Pulmonary artery endothelial cell (primary cell): ENCODE measurements around the gene DMD. TPM values are rescaled to one million over a fixed set of nuclear protein-coding genes. Genes with fewer than 3 reads are reported as not detected.

Experiments
- DNase-seq: peaks from one replicate; pipeline ENCODE4 v3.0.0-alpha.2; 2011; ENCODE audit warnings: low read depth, low spot score
- total RNA-seq: library from RNA; depleted of rRNA; stranded (reverse); fragments of >200 nt; gene quantifications from 2 replicates; pipeline ENCODE4 v1.2.3, GENCODE V29; 2014

The DMD gene
- total RNA-seq, 1 donor from 2014 or later, result 5.7 TPM

- no peak for DNase-seq
Measured at GRCh38 chrX:31371956-31372355, 1839.4 kb downstream of the DMD start.

GRCh38 chrX:31367816-31368215 lies 1843.5 kb downstream of the DMD start:
- DNase-seq, result no peak

GRCh38 chrX:31366041-31366440 lies 1845.3 kb downstream of the DMD start:
- DNase-seq, result no peak

GRCh38 chrX:31356275-31357212 lies 1854.8 kb downstream of the DMD start:
- DNase-seq, result no peak

GRCh38 chrX:31355206-31355955 lies 1856.0 kb downstream of the DMD start:
- DNase-seq, result no peak

GRCh38 chrX:31353095-31353494 lies 1858.3 kb downstream of the DMD start:
- no peak for DNase-seq

- DNase-seq, result no peak
Measured at GRCh38 chrX:31350808-31351074, 1860.6 kb downstream of the DMD start.

- DNase-seq, result no peak
Measured at GRCh38 chrX:31349515-31349914, 1861.8 kb downstream of the DMD start.

- DNase-seq, result no peak
Measured at GRCh38 chrX:31340587-31340986, 1870.8 kb downstream of the DMD start.

- no peak for DNase-seq
Measured at GRCh38 chrX:31338991-31339350, 1872.4 kb downstream of the DMD start.

GRCh38 chrX:31337332-31337731 lies 1874.0 kb downstream of the DMD start:
- no peak for DNase-seq

- no peak for DNase-seq
Measured at GRCh38 chrX:31336419-31336818, 1874.9 kb downstream of the DMD start.

GRCh38 chrX:31334997-31335396 lies 1876.4 kb downstream of the DMD start:
- no peak for DNase-seq

- DNase-seq, result peak; percentile 8
Measured at GRCh38 chrX:31333165-31333831, 1878.1 kb downstream of the DMD start.

GRCh38 chrX:31331928-31332327 lies 1879.4 kb downstream of the DMD start:
- no peak for DNase-seq

GRCh38 chrX:31331015-31331414 lies 1880.3 kb downstream of the DMD start:
- DNase-seq, result no peak

- DNase-seq, result no peak
Measured at GRCh38 chrX:31329298-31329697, 1882.1 kb downstream of the DMD start.

GRCh38 chrX:31323658-31324057 lies 1887.7 kb downstream of the DMD start:
- no peak for DNase-seq

- DNase-seq, result no peak
Measured at GRCh38 chrX:31320740-31321139, 1890.6 kb downstream of the DMD start.

- DNase-seq, result no peak
Measured at GRCh38 chrX:31319586-31319985, 1891.8 kb downstream of the DMD start.

- no peak for DNase-seq
Measured at GRCh38 chrX:31318866-31319265, 1892.5 kb downstream of the DMD start.

GRCh38 chrX:31316340-31316991 lies 1894.9 kb downstream of the DMD start:
- no peak for DNase-seq
